VCaP (cell line): ENCODE measurements around the gene A4GALT.
A peak's percentile ranks its signal among the peaks of the same experiment; 100 is the strongest.
"Not testable (repeated sequence)": the region's sequence is repeated elsewhere in the genome, so short reads cannot be mapped to it uniquely, and the experiment has no call there.

ENCODE experiments used
- H3K27ac ChIP-seq: fragments of 450-650 bp; 2 replicates; pipeline ENCODE4 v1.5.1; 2017
- TF ChIP-seq, protein P1 (sequence below): fragments of 450-650 bp; conservative IDR thresholded peaks from 2 replicates; pipeline ENCODE4 v1.5.1; 2017; ENCODE audit warnings: mild to moderate bottlenecking, moderate library complexity

Gene A4GALT

DNA sequence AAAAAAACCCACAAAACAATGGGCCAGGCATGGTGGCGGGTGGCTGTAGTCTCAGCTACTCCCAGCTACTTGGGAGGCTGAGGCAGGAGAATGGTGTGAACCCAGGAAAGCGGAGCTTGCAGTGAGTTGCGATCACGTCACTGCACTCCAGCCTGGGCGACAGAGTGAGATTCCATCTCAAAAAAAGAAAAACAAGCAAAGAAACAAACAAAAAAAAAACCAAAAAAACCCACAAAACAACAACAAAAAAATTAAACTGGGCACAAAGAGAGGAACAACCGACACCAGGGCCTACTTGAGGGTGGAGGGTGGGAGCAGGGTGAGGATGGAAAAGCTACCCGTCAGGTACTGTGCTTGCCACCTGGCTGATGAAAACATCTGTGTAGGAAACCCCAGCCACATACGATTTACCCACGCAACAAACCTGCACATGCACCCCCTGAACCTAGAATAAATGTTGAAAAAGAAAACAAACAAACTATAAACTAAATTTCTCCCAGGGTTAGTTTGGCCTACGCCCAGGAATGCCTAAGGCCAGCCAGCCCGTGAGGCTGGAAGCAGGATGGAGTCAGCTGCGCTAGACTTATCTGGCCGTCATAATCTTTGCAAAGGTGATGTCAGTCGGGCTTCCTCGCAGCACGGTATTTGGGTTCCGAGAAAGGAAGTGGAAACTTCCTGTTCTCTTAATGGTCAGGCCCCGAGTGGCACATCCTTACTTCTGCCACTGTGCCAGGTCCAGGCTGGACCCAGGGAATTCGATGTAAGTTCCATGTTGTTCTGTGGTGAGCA, 49.6 kb downstream of the A4GALT start:
- TF ChIP-seq, protein P1, sequence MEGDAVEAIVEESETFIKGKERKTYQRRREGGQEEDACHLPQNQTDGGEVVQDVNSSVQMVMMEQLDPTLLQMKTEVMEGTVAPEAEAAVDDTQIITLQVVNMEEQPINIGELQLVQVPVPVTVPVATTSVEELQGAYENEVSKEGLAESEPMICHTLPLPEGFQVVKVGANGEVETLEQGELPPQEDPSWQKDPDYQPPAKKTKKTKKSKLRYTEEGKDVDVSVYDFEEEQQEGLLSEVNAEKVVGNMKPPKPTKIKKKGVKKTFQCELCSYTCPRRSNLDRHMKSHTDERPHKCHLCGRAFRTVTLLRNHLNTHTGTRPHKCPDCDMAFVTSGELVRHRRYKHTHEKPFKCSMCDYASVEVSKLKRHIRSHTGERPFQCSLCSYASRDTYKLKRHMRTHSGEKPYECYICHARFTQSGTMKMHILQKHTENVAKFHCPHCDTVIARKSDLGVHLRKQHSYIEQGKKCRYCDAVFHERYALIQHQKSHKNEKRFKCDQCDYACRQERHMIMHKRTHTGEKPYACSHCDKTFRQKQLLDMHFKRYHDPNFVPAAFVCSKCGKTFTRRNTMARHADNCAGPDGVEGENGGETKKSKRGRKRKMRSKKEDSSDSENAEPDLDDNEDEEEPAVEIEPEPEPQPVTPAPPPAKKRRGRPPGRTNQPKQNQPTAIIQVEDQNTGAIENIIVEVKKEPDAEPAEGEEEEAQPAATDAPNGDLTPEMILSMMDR, result no peak
- H3K27ac ChIP-seq, result peak overlapping the region; percentile 38

DNA sequence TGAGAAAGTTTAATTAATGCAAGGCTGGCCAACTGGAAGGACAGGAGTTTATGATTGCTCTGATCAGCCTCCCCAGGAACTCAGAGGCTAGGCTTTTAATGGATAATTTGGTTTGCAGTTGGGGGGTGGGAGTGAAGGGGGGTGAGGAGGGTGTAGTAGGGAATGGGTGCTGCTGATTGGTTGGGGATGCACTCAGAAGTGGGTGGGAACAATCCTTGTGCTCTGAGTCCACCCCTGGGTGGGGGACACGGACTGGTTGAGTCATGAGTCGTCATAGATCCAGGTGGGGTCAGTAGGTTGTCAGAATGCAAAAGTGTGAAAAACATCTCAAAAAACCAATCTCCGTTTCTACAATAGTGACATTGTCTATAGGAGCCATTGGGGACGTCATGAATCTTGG, 50.6 kb downstream of the A4GALT start:
- H3K27ac ChIP-seq, result no peak overlapping the region
- TF ChIP-seq, protein P1, result no peak

DNA sequence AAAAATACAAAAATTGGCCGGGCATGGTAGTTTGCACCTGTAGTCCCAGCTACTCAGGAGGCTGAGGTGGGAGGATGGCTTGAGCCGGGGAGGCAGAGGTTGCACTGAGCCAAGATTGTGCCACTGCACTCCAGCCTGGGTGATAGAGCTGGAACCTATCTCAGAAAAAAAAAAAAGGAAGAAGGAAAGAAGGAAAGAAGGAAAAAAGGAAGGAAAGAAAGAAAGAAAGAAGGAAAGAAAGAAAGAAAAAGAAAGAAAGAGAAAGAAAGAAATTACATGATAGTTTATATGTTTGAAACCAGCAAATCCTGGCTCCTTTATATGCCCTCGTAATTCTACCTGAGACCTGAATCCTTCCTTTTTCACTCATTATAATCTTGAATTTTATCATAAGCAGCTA, 54.3 kb downstream of the A4GALT start:
- not testable (repeated sequence) for H3K27ac ChIP-seq

DNA sequence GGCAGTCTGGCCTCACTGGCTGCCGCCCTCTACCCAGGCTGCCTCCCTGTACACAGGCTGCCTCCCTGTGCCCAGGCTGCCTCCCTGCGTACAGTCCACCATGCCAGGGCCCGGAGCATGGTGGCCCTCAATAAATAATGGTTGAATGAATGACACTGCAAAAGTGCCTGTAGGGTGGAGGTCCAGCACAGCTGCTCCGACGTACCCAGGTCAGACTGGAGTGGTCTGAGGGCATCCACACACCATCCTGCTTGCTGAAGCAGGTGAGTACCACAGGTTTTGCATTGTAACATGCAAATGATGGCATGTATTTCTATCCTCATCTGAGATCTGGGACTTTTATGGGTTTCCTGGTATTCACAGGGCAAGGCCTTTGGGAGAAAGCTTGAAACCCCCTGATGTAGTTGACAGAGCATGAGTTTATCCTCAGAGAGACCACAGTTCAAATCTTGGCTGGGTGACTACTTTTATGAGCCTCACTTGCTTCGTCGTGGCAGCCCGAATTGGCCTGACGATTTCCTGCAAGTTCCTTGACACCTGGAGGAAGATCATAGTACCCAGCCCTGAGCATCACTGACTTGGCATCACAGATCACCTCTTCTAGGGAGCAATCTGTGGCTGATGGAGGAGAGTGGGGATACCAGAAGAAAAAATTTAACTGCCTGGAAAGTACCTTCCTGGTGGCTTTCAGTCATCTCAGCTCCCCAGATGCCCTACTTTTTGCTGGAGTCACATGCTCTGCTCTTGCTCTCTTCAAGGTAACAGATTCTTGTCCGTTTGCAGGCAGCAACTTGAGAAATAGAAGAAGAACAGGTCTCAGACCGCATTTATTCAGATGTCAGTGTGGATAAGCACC, 55.5 kb downstream of the A4GALT start:
- H3K27ac ChIP-seq, result no peak overlapping the region
- TF ChIP-seq, protein P1, result no peak

DNA sequence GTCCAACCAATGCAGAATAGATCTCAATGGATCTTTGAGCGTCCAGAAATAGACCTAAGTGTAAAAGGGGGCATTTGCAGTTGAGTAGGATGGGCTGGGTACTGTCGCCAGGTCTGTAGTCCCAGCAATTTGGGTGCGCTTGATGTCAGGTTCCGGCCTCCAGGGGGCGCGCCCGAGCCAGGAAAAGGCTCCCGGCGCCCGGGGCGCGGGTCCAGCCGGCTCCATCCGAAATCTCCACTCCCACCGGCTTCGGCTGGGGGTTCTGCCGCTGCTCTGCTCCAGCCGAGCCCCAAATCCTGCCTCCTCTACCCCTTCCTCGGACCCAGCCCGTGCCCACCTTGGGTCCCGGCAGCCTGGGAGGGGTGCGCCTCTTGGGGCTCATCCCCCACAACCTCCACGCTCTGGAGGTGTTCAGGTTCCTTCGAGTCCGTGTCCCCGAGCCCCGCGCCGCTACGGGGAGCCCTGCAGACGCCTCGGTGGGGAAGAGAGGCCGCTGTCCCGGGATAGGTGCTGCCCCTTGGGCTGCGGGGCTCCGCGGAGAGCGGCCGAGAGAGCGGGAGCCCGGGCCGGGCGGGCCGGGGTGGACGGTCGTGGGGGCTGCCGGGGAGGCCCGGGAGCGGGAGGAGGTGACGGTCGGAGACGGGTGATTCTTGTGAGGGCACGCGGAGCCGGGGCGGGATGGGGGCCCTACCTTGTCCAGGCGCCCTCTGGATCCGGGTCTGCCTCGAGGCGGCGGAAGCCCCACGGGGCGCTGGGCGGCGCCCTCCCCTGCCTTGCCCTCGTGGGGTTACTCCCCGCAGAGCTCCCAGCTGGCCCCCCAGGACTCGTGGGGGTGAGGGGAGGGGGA, 58.5 kb downstream of the A4GALT start:
- H3K27ac ChIP-seq, result peak overlapping the region; percentile 52; the same call in 1 of the 2 replicates
- TF ChIP-seq, protein P1, result peak; percentile 88

DNA sequence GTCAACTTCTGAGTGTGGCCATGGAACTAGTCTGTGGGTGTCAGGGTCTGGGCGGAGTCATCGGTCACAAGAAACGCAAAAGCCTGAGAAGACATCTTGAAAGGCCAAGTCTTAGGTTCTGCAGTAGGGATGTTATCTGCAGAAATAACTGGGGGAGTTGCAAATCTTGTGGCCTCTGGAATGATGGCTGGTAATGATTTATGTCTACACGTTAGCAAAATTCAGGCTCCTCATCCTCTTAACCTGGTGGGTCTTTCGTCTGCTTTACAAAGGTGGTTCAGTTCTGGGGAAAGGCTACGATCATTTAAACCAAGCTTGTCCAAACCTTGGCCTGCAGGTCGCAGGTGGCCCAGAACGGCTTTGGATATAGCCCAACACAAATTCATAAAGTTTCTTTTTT, 64.1 kb downstream of the A4GALT start:
- H3K27ac ChIP-seq, result peak overlapping the region; percentile 93
- TF ChIP-seq, protein P1, result no peak

DNA sequence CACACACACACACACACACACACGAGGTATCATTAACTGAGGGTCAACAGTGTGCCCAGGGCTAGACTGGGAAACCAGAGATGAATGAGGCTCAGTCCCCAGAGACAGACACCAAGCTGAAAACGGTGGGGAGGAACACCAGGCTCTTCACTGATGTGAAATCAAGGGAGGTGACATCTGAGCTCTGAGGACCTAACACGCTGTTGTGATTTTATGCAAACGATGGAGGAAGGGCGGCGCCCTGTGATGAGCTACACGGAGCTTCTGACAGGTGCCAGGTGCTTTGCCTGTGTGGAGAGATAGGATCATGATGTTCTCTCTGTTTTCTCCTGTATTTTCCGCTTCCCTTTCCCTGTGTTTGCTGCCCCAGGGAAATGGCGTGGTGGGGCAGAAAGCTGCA, 65.0 kb downstream of the A4GALT start:
- TF ChIP-seq, protein P1, result no peak
- peak overlapping the region; percentile 93 for H3K27ac ChIP-seq
